ENCODE data around the gene LMO7. TPM values are rescaled to one million over a fixed set of nuclear protein-coding genes. Genes with fewer than 3 reads are reported as not detected.

LMO7 gene
- total and polyA plus RNA-seq, 2 of the 8 experiments (the other 6 are each of a cell fraction or from before 2014, with no cell fraction given), result 8.1 to 28.3 TPM

DNA sequence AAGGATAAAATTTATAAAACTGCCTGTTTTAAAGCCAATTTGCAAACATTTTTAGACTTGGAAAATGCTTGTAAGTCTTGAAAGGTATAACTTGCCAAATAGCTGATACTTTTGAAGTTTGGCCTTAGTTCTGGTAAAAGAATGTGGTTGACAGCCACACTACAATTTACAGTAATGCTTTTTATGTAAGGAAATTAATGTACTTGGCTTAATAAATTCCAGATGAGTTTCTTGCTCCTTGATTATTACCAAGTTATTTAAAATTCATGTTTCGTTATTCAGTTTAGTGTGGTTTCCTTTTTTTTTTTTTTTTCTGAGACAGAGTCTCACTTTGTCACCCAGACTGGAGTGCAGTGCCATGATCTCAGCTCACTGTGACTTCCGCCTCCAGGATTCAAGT is 14.9 kb downstream of the LMO7 start:
- no peak overlapping the region for H2BK120ac ChIP-seq (replicated peaks; ENCODE audit: low read depth, low read length)
- H4K91ac ChIP-seq (replicated peaks; ENCODE audit: insufficient read length, low read length), result no peak overlapping the region
- no peak overlapping the region for H2BK15ac ChIP-seq (ENCODE audit: low read length)
- H2BK5ac ChIP-seq (ENCODE audit: low read depth, low read length), result no peak overlapping the region
- no peaks in the 10 kb centered on the region for H3K9me3 ChIP-seq (ENCODE audit: insufficient read depth in 2 of 2, low read depth in 1 of 2, low read length in 1 of 2)
- H3K79me2 ChIP-seq (ENCODE audit: control insufficient read depth in 1 of 2, insufficient read depth in 2 of 2, low read length in 2 of 2), result no peaks in the 10 kb centered on the region
- H3K4me2 ChIP-seq (ENCODE audit: insufficient read depth in 1 of 2, low read depth in 2 of 2, low read length in 2 of 2), result no peak overlapping the region
- DNase-seq (ENCODE audit: low read depth in 1 of 2, low spot score in 2 of 2) (no peak), FAIRE-seq (no peak)
- H2AK5ac ChIP-seq (ENCODE audit: low read depth, low read length), result no peak overlapping the region
- WGBS, 2 experiments (ENCODE audit: extremely low coverage in 1 of 2, insufficient coverage in 1 of 2, insufficient read length in 1 of 2, insufficient replicate concordance in 2 of 2, low coverage in 1 of 2, low lambda C conversion rate in 2 of 2, missing lambda C conversion rate in 1 of 2), result 92% methylated on average over 2 of the region's 2 CpGs; no CpG with 5 or more reads in 1 of the 2 experiments
- no peak overlapping the region for H2AFZ ChIP-seq (ENCODE audit: low read length)
- POLR2A ChIA-PET (ENCODE audit: partially characterized antibody), result no interaction called here
- no peak overlapping the region for H3K4me3 ChIP-seq (ENCODE audit: extremely low read depth in 1 of 4, insufficient read depth in 2 of 4, low read depth in 3 of 4, low read length in 4 of 4)
- H4K5ac ChIP-seq (ENCODE audit: insufficient read length, low read depth, low read length), result no peak overlapping the region
- H3K23ac ChIP-seq (ENCODE audit: insufficient read length), result no peak overlapping the region
- no peak overlapping the region for H3K4ac ChIP-seq (replicated peaks; ENCODE audit: insufficient read length, low read depth, low read length)
- H3K23me2 ChIP-seq (ENCODE audit: low read depth, low read length), result no peaks in the 10 kb centered on the region; the same call in 1 of the 2 replicates
- no peak overlapping the region for H3K14ac ChIP-seq (ENCODE audit: insufficient read length)
- CTCF ChIA-PET (ENCODE audit: partially characterized antibody), result interaction anchor here (0.8 kb wide), 1 partner anchor 21 kb away, joined by 3 read pairs; no protein-coding TSS in a partner anchor
- H2BK12ac ChIP-seq (ENCODE audit: low read depth, low read length), result no peak overlapping the region
- no peak overlapping the region for H3K56ac ChIP-seq (replicated peaks; ENCODE audit: insufficient read length, low read depth, low read length)
- no peaks in the 10 kb centered on the region for H3K79me1 ChIP-seq (ENCODE audit: low read depth, low read length)
- H2BK20ac ChIP-seq (ENCODE audit: low read length), result no peak overlapping the region
- H3K27me3 ChIP-seq (replicated peaks in 1 of 4; ENCODE audit: control insufficient read depth in 3 of 4, extremely low read depth in 1 of 4, insufficient read depth in 3 of 4, low read length in 3 of 4), result no peaks in the 10 kb centered on the region
- H3K27ac ChIP-seq (ENCODE audit: low read depth, low read length), result no peak overlapping the region
- H4K8ac ChIP-seq (ENCODE audit: extremely low read depth, insufficient read depth, low read length), result no peak overlapping the region
- H3K9ac ChIP-seq (replicated peaks in 1 of 4; ENCODE audit: extremely low read depth in 1 of 4, low read depth in 3 of 4, low read length in 3 of 4), result no peak overlapping the region
- no peaks in the 10 kb centered on the region for H3K4me1 ChIP-seq (replicated peaks in 1 of 4; ENCODE audit: control insufficient read depth in 3 of 4, insufficient read depth in 4 of 4, low read length in 3 of 4)
- TF ChIP-seq KDM5A (IDR thresholded peaks at IDR 0.05; ENCODE audit: low read length) (no peak), RFX5 (IDR thresholded peaks at IDR 0.05; ENCODE audit: borderline replicate concordance, low read depth, low read length) (no peak), CREB1 (IDR thresholded peaks at IDR 0.05) (no peak), SIRT6 (IDR thresholded peaks at IDR 0.05; ENCODE audit: low read length) (no peak), RBBP5 (IDR thresholded peaks at IDR 0.05; ENCODE audit: borderline replicate concordance, low read depth, low read length) (no peak), TAF1 (IDR thresholded peaks at IDR 0.05; ENCODE audit: low read depth, low read length) (no peak)
- no peak overlapping the region for H3K18ac ChIP-seq (ENCODE audit: extremely low read depth, low read length)
- no peaks in the 10 kb centered on the region for H3K36me3 ChIP-seq (ENCODE audit: control insufficient read depth in 2 of 4, insufficient read depth in 4 of 4, low read length in 3 of 4)
- no peaks in the 10 kb centered on the region for H4K20me1 ChIP-seq (replicated peaks in 1 of 2; ENCODE audit: control insufficient read depth in 1 of 2, insufficient read depth in 2 of 2, low read length in 2 of 2)
